Measurements from ENCODE around the gene SALL2. TPM values are rescaled to one million over a fixed set of nuclear protein-coding genes. Genes with fewer than 3 reads are reported as not detected.

SALL2 gene
- total RNA-seq, 1 donor from 2014 or later, result 263 TPM

DNA sequence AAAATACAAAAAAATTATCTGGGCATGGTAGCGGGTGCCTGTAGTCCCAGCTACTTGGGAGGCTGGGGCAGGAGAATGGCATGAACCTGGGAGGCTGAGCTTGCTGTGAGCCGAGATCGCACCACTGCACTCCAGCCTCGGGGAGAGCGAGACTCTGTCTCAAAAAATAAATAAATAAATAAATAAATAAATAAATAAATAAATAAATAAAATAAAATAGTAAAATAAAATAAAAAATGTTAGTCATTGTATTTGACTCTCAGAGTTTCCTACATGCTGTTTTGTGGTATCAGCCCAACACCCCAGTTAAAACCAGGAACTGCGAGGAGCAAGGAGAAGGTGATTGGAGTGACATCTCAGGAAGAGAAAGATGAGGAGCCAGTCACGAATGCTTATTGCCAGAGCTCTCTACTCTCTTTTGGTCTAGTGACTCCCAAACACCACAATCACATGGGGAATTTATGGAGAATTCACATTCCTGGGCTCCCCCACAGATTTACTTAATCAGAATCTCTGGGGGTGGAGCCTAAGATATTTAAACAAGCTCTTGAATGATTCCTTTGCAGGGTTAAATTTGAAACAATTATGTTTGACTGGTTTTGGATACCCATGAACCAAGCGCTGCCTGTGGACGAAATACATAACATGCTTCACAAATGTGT lies 15.4 kb upstream of the SALL2 start:
- H2AFZ ChIP-seq (replicated peaks), result no peak overlapping the region
- no peaks in the 10 kb centered on the region for H3K27me3 ChIP-seq
- no peaks in the 10 kb centered on the region for H3K9me3 Mint-ChIP-seq
- peaks cover 36% of the 10 kb centered on the region for H3K79me2 ChIP-seq (ENCODE audit: low read depth)
- H3K4me1 Mint-ChIP-seq, result peaks cover 57% of the 10 kb centered on the region
- H3K9me3 ChIP-seq (ENCODE audit: low read depth), result no peaks in the 10 kb centered on the region
- H4K20me1 ChIP-seq (ENCODE audit: low read depth), result no peaks in the 10 kb centered on the region
- H3K9ac ChIP-seq, result no peak overlapping the region
- peak overlapping the region; percentile 66 for H3K4me3 Mint-ChIP-seq
- H3K4me2 ChIP-seq, result no peak overlapping the region
- peaks cover 7% of the 10 kb centered on the region for H3K27me3 Mint-ChIP-seq (ENCODE audit: insufficient read depth, low read depth)
- H3K36me3 ChIP-seq, result no peaks in the 10 kb centered on the region
- peak overlapping the region; percentile 56 for H3K27ac ChIP-seq
- H3K4me1 ChIP-seq, result peaks cover 55% of the 10 kb centered on the region
- H3F3A ChIP-seq (ENCODE audit: low read depth), result peaks cover 63% of the 10 kb centered on the region
- no peaks in the 10 kb centered on the region for H3K36me3 Mint-ChIP-seq
- DNase-seq (ENCODE audit: low spot score), result no peak
- TF ChIP-seq EZH2 (IDR thresholded peaks at IDR 0.05) (no peak), CTCF (IDR thresholded peaks at IDR 0.05) (no peak), EZH2phosphoT487 (IDR thresholded peaks at IDR 0.05) (no peak)
- no peak overlapping the region for H3K4me3 ChIP-seq
- peak overlapping the region; percentile 87 for H3K27ac Mint-ChIP-seq

GRCh38 chr14:21539189-21539940 lies 13.2 kb upstream of the SALL2 start:
- Histone ChIP-seq H3K4me1 (peaks cover 55% of the 10 kb centered on the region), H3K4me2 (peak overlapping the region; percentile 96), H2AFZ (replicated peaks) (no peak overlapping the region), H3K27me3 (no peaks in the 10 kb centered on the region), H3K4me3 (peak overlapping the region; percentile 41), H3K9me3 (ENCODE audit: low read depth) (no peaks in the 10 kb centered on the region), H3K9ac (peak overlapping the region; percentile 6), H3K36me3 (no peaks in the 10 kb centered on the region), H3F3A (ENCODE audit: low read depth) (peaks cover 85% of the 10 kb centered on the region), H3K79me2 (ENCODE audit: low read depth) (peaks cover 58% of the 10 kb centered on the region), H4K20me1 (ENCODE audit: low read depth) (peaks cover 13% of the 10 kb centered on the region), H3K27ac (peak overlapping the region; percentile 99)
- peak overlapping the region; percentile 79 for H3K4me3 Mint-ChIP-seq
- H3K9me3 Mint-ChIP-seq, result no peaks in the 10 kb centered on the region
- H3K27ac Mint-ChIP-seq, result peak overlapping the region; percentile 94
- no peaks in the 10 kb centered on the region for H3K36me3 Mint-ChIP-seq
- peak; percentile 92 for DNase-seq (ENCODE audit: low spot score)
- H3K27me3 Mint-ChIP-seq (ENCODE audit: insufficient read depth, low read depth), result peaks cover 5% of the 10 kb centered on the region
- TF ChIP-seq EZH2phosphoT487 (IDR thresholded peaks at IDR 0.05), result no peak
- TF ChIP-seq EZH2 (IDR thresholded peaks at IDR 0.05), result no peak
- TF ChIP-seq CTCF (IDR thresholded peaks at IDR 0.05), result no peak
- peaks cover 66% of the 10 kb centered on the region for H3K4me1 Mint-ChIP-seq

GRCh38 chr14:21537090-21537424 lies 10.9 kb upstream of the SALL2 start:
- Mint-ChIP-seq H3K27ac (peak overlapping the region; percentile 100), H3K9me3 (no peaks in the 10 kb centered on the region), H3K27me3 (ENCODE audit: insufficient read depth, low read depth) (peaks cover 7% of the 10 kb centered on the region), H3K4me3 (peak overlapping the region; percentile 90), H3K4me1 (peaks cover 59% of the 10 kb centered on the region), H3K36me3 (peaks cover 4% of the 10 kb centered on the region)
- peak overlapping the region; percentile 100 for H3K4me3 ChIP-seq
- no peaks in the 10 kb centered on the region for H3K9me3 ChIP-seq (ENCODE audit: low read depth)
- peak overlapping the region; percentile 99 for H3K27ac ChIP-seq
- H2AFZ ChIP-seq (replicated peaks), result no peak overlapping the region
- H3K4me1 ChIP-seq, result peaks cover 56% of the 10 kb centered on the region
- no peaks in the 10 kb centered on the region for H3K27me3 ChIP-seq
- peaks cover 36% of the 10 kb centered on the region for H4K20me1 ChIP-seq (ENCODE audit: low read depth)
- peak overlapping the region; percentile 96 for H3K4me2 ChIP-seq
- peaks cover 3% of the 10 kb centered on the region for H3K36me3 ChIP-seq
- peaks cover 69% of the 10 kb centered on the region for H3K79me2 ChIP-seq (ENCODE audit: low read depth)
- peak overlapping the region; percentile 43 for H3K9ac ChIP-seq
- no peak for TF ChIP-seq EZH2phosphoT487 (IDR thresholded peaks at IDR 0.05)
- TF ChIP-seq CTCF (IDR thresholded peaks at IDR 0.05), result no peak
- TF ChIP-seq EZH2 (IDR thresholded peaks at IDR 0.05), result no peak
- H3F3A ChIP-seq (ENCODE audit: low read depth), result peaks cover 85% of the 10 kb centered on the region
- peak; percentile 84 for DNase-seq (ENCODE audit: low spot score)
